OCI-LY7 (cell line): Measurements from ENCODE around the gene ROR2.

Source experiments
- EZH2phosphoT487 ChIP-seq: fragments of 200-600 bp; sonication (generic); IDR thresholded peaks from 2 replicates; pipeline ENCODE4 v1.6.1; 2018; ENCODE audit warnings: low read depth, borderline replicate concordance, mild to moderate bottlenecking, mixed run types, antibody characterized with exemption, low read length, moderate library complexity, mixed read lengths
- TF ChIP-seq, protein P1 (sequence below): fragments of 200-600 bp; sonication (generic); conservative IDR thresholded peaks from 2 replicates; pipeline ENCODE4 v1.5.1; 2014; ENCODE audit warnings: mild to moderate bottlenecking, antibody characterized with exemption, low read length, moderate library complexity, mixed read lengths

DNA sequence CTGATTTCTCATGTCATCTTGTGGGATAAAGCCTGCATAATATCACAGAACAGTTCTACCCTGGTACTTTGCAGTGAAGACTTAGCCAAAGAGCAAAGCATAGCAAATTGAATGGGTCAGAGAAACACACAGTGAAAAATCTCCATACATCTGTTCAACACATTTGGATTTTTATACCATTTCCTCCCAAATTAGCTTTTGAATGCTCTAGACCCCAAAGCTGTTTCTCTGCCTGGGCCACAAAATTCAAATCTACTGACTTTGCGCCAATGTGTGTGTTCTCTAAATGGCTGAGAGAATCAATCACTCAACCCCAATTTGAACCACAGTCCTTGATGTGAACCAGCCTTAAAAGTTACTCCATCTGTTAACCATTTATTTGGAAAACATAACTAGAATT, 289.5 kb downstream of the ROR2 start:
- TF ChIP-seq, protein P1, sequence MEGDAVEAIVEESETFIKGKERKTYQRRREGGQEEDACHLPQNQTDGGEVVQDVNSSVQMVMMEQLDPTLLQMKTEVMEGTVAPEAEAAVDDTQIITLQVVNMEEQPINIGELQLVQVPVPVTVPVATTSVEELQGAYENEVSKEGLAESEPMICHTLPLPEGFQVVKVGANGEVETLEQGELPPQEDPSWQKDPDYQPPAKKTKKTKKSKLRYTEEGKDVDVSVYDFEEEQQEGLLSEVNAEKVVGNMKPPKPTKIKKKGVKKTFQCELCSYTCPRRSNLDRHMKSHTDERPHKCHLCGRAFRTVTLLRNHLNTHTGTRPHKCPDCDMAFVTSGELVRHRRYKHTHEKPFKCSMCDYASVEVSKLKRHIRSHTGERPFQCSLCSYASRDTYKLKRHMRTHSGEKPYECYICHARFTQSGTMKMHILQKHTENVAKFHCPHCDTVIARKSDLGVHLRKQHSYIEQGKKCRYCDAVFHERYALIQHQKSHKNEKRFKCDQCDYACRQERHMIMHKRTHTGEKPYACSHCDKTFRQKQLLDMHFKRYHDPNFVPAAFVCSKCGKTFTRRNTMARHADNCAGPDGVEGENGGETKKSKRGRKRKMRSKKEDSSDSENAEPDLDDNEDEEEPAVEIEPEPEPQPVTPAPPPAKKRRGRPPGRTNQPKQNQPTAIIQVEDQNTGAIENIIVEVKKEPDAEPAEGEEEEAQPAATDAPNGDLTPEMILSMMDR = no peak
- TF ChIP-seq EZH2phosphoT487 = no peak
